Osteocyte (in vitro differentiated cells): ENCODE data around the gene RGS7. TPM values are rescaled to one million over a fixed set of nuclear protein-coding genes. Genes with fewer than 3 reads are reported as not detected.
A peak's percentile ranks its signal among the peaks of the same experiment; 100 is the strongest.
"Not testable (repeated sequence)": the region's sequence is repeated elsewhere in the genome, so short reads cannot be mapped to it uniquely, and the experiment has no call there.

Experiments
- DNase-seq: peaks from one replicate; pipeline ENCODE4 v3.0.0; 2021; ENCODE audit warnings: mixed read lengths; ENCODE audit not compliant: unreplicated experiment; ENCODE audit errors: extremely low spot score
- H3K27ac Mint-ChIP-seq: one replicate; pipeline ENCODE4 v1.8.0; 2021; ENCODE audit warnings: mild to moderate bottlenecking, mixed read lengths; ENCODE audit not compliant: unreplicated experiment
- H3K27me3 Mint-ChIP-seq: one replicate; pipeline ENCODE4 v1.8.0; 2021; ENCODE audit warnings: mixed read lengths; ENCODE audit not compliant: unreplicated experiment
- H3K36me3 Mint-ChIP-seq: one replicate; pipeline ENCODE4 v1.8.0; 2021; ENCODE audit warnings: mixed read lengths; ENCODE audit not compliant: unreplicated experiment
- H3K4me1 Mint-ChIP-seq: one replicate; pipeline ENCODE4 v1.8.0; 2021; ENCODE audit warnings: mixed read lengths; ENCODE audit not compliant: unreplicated experiment
- H3K4me3 Mint-ChIP-seq: one replicate; pipeline ENCODE4 v1.8.0; 2021; ENCODE audit warnings: mild to moderate bottlenecking, moderate library complexity, mixed read lengths; ENCODE audit not compliant: unreplicated experiment
- H3K9me3 Mint-ChIP-seq: one replicate; pipeline ENCODE4 v1.8.0; 2021; ENCODE audit warnings: mixed read lengths; ENCODE audit not compliant: unreplicated experiment
- CTCF ChIP-seq: fragments of 200-600 bp; sonication (generic); IDR thresholded peaks from 2 replicates; pipeline ENCODE4 v1.5.0; 2021; ENCODE audit warnings: antibody characterized with exemption, mild to moderate bottlenecking, moderate library complexity
- total RNA-seq: library from RNA; stranded (reverse); gene quantifications from 2 replicates; pipeline ENCODE4 v1.2.1, GENCODE V29; 2021

Gene RGS7
- total RNA-seq, 1 donor from 2014 or later = 10.9 TPM

- Mint-ChIP-seq H3K4me3 (no peak overlapping the region), H3K27ac (no peak overlapping the region), H3K4me1 (peaks cover 14% of the 10 kb centered on the region), H3K9me3 (peaks cover 9% of the 10 kb centered on the region), H3K36me3 (peaks cover 4% of the 10 kb centered on the region), H3K27me3 (no peaks in the 10 kb centered on the region)
- TF ChIP-seq CTCF = no peak
- no peak for DNase-seq
These were observed 135.7 kb downstream of the RGS7 start for GRCh38 chr1:241221319-241221718.

- H3K9me3 Mint-ChIP-seq, H3K27me3 Mint-ChIP-seq, H3K27ac Mint-ChIP-seq, DNase-seq, H3K36me3 Mint-ChIP-seq, H3K4me3 Mint-ChIP-seq: not testable (repeated sequence)
- peaks cover 10% of the 10 kb centered on the region for H3K4me1 Mint-ChIP-seq
These were observed 136.1 kb downstream of the RGS7 start for GRCh38 chr1:241220913-241221312.

- Mint-ChIP-seq H3K27me3 (no peaks in the 10 kb centered on the region), H3K36me3 (peaks cover 8% of the 10 kb centered on the region), H3K9me3 (peaks cover 9% of the 10 kb centered on the region), H3K27ac (no peak overlapping the region), H3K4me1 (peaks cover 14% of the 10 kb centered on the region), H3K4me3 (no peak overlapping the region)
- DNase-seq = no peak
- no peak for TF ChIP-seq CTCF
These were observed 137.6 kb downstream of the RGS7 start for GRCh38 chr1:241219449-241219848.

GRCh38 chr1:241217516-241217915, 139.5 kb downstream of the RGS7 start:
- Mint-ChIP-seq H3K4me1 (peaks cover 15% of the 10 kb centered on the region), H3K4me3 (no peak overlapping the region), H3K27ac (no peak overlapping the region), H3K9me3 (peaks cover 5% of the 10 kb centered on the region), H3K36me3 (peaks cover 4% of the 10 kb centered on the region), H3K27me3 (no peaks in the 10 kb centered on the region)
- TF ChIP-seq CTCF = no peak
- DNase-seq = no peak

GRCh38 chr1:241215683-241216082, 141.3 kb downstream of the RGS7 start:
- TF ChIP-seq CTCF = no peak
- Mint-ChIP-seq H3K36me3 (peaks cover 4% of the 10 kb centered on the region), H3K4me1 (peaks cover 17% of the 10 kb centered on the region), H3K27me3 (no peaks in the 10 kb centered on the region), H3K9me3 (peaks cover 5% of the 10 kb centered on the region), H3K4me3 (no peak overlapping the region), H3K27ac (peak overlapping the region; percentile 43)
- no peak for DNase-seq

- no peak for TF ChIP-seq CTCF
- no peaks in the 10 kb centered on the region for H3K27me3 Mint-ChIP-seq
- H3K9me3 Mint-ChIP-seq = peaks cover 5% of the 10 kb centered on the region
- H3K4me1 Mint-ChIP-seq = peaks cover 17% of the 10 kb centered on the region
- no peak for DNase-seq
- peak overlapping the region; percentile 43 for H3K27ac Mint-ChIP-seq
- H3K4me3 Mint-ChIP-seq = no peak overlapping the region
- peaks cover 4% of the 10 kb centered on the region for H3K36me3 Mint-ChIP-seq
These were observed 141.8 kb downstream of the RGS7 start for GRCh38 chr1:241215203-241215602.
